Measurements from ENCODE around the gene UBE2E2.

- TF ChIP-seq, protein P1, sequence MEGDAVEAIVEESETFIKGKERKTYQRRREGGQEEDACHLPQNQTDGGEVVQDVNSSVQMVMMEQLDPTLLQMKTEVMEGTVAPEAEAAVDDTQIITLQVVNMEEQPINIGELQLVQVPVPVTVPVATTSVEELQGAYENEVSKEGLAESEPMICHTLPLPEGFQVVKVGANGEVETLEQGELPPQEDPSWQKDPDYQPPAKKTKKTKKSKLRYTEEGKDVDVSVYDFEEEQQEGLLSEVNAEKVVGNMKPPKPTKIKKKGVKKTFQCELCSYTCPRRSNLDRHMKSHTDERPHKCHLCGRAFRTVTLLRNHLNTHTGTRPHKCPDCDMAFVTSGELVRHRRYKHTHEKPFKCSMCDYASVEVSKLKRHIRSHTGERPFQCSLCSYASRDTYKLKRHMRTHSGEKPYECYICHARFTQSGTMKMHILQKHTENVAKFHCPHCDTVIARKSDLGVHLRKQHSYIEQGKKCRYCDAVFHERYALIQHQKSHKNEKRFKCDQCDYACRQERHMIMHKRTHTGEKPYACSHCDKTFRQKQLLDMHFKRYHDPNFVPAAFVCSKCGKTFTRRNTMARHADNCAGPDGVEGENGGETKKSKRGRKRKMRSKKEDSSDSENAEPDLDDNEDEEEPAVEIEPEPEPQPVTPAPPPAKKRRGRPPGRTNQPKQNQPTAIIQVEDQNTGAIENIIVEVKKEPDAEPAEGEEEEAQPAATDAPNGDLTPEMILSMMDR (IDR thresholded peaks at IDR 0.05; ENCODE audit: poor library complexity, severe bottlenecking) = no peak
- TF ChIP-seq, protein P2, sequence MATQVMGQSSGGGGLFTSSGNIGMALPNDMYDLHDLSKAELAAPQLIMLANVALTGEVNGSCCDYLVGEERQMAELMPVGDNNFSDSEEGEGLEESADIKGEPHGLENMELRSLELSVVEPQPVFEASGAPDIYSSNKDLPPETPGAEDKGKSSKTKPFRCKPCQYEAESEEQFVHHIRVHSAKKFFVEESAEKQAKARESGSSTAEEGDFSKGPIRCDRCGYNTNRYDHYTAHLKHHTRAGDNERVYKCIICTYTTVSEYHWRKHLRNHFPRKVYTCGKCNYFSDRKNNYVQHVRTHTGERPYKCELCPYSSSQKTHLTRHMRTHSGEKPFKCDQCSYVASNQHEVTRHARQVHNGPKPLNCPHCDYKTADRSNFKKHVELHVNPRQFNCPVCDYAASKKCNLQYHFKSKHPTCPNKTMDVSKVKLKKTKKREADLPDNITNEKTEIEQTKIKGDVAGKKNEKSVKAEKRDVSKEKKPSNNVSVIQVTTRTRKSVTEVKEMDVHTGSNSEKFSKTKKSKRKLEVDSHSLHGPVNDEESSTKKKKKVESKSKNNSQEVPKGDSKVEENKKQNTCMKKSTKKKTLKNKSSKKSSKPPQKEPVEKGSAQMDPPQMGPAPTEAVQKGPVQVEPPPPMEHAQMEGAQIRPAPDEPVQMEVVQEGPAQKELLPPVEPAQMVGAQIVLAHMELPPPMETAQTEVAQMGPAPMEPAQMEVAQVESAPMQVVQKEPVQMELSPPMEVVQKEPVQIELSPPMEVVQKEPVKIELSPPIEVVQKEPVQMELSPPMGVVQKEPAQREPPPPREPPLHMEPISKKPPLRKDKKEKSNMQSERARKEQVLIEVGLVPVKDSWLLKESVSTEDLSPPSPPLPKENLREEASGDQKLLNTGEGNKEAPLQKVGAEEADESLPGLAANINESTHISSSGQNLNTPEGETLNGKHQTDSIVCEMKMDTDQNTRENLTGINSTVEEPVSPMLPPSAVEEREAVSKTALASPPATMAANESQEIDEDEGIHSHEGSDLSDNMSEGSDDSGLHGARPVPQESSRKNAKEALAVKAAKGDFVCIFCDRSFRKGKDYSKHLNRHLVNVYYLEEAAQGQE (IDR thresholded peaks at IDR 0.05; ENCODE audit: borderline replicate concordance) = no peak
- TF ChIP-seq POLR2AphosphoS5 (IDR thresholded peaks at IDR 0.05) = no peak
Measured at GRCh38 chr3:23390989-23391553, 187.9 kb downstream of the UBE2E2 start.
